Peyer's patch (tissue), 4 donors: Measurements from ENCODE around the gene DNAJC17.

Source experiments
- CTCF ChIP-seq, 6 experiments: fragments of 450-650 bp in 4 of 6; fragments of 200-600 bp in 2 of 6; sonication (generic) in 1 of 6; IDR thresholded peaks; one replicate each; pipeline ENCODE4 v1.5.1; 2017 to 2019; ENCODE audit warnings: antibody characterized with exemption in 6 of 6, mild to moderate bottlenecking in 3 of 6, moderate library complexity in 1 of 6
- POLR2A ChIP-seq, 2 donors: fragments of 450-650 bp; IDR thresholded peaks; one replicate each; pipeline ENCODE4 v1.5.1; 2017; ENCODE audit warnings: antibody characterized with exemption in 2 of 2, mild to moderate bottlenecking in 2 of 2, moderate library complexity in 2 of 2

DNA sequence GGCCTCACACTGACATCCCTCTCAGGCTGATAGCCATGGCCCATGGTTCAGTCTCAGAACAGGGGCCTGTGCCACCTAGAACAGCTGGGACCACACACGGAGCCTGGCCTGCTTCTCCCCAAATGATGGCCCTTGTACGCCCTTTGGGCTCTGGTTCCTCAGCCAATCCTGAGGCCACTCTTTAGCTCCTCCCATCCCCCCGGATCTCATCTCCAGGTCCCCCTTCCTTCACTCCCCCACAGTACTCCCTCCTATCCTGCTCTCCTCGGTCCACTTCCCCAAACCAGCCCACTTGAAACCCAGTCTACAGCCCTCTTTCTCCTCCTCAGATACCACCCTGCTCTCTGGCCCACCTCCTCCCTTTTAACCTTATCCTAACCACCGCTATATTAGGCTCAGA is 18.2 kb downstream of the DNAJC17 start:
- TF ChIP-seq POLR2A (IDR thresholded peaks at IDR 0.05) (no peak), CTCF (IDR thresholded peaks at IDR 0.05) (no peak)
